A549 (cell line): Measurements from ENCODE around the gene ZSCAN22. TPM values are rescaled to one million over a fixed set of nuclear protein-coding genes. Genes with fewer than 3 reads are reported as not detected.

Source experiments
- ATAC-seq, 2 experiments: fragments of 200-7000 bp in 1 of 2; fragments of >200 bp in 1 of 2; cut with Nextera tagmentation in 1 of 2; cut with Tn5 transposase in 1 of 2; 3 replicates each; pipeline versions ENCODE4 v1.8.0 to v1.9.1; 2018 to 2020; ENCODE audit warnings: mild to moderate bottlenecking in 1 of 2, moderate library complexity in 1 of 2
- CTCF ChIA-PET: fragments of 300-600 bp; sonication (Branson Sonifier 250); formaldehyde crosslinking; extraction: SDS; loops from one replicate; lab custom pipeline; 2021; ENCODE audit warnings: antibody characterized with exemption, inconsistent platforms; lab: Yijun Ruan, JAX
- POLR2A ChIA-PET: fragments of 350-600 bp; formaldehyde crosslinking; extraction: SDS; loops from one replicate; lab custom pipeline; 2021; ENCODE audit warnings: antibody characterized with exemption, inconsistent platforms; lab: Yijun Ruan, JAX
- DNase-seq, 2 experiments: peaks; one replicate each; pipeline versions ENCODE4 v3.0.0 to v3.0.0-alpha.2; 2011 to 2016; ENCODE audit warnings: low read depth in 1 of 2, low spot score in 1 of 2
- FAIRE-seq: peaks from 2 replicates; lab custom pipeline; 2011; peaks lifted over from hg19 to GRCh38; lab: Jason Lieb, UNC
- H3K27ac ChIP-seq, 2 experiments: fragments of >200 bp; sonication (Bioruptor Twin); formaldehyde crosslinking; 3 replicates each; pipeline ENCODE4 v1.5.1; 2016 to 2017
- H3K4me1 ChIP-seq: fragments of >200 bp; sonication (Bioruptor Twin); formaldehyde crosslinking; 3 replicates; pipeline ENCODE4 v1.6.1; 2016
- H3K4me2 ChIP-seq: fragments of >200 bp; sonication (Bioruptor Twin); formaldehyde crosslinking; 3 replicates; pipeline ENCODE4 v1.6.1; 2016
- H3K4me3 ChIP-seq: fragments of >200 bp; sonication (Bioruptor Twin); formaldehyde crosslinking; 3 replicates; pipeline ENCODE4 v1.5.1; 2016
- H3K9me3 ChIP-seq: fragments of >200 bp; sonication (Bioruptor Twin); formaldehyde crosslinking; 3 replicates; pipeline ENCODE4 v1.6.1; 2016
- CHD2 ChIP-seq: fragments of 150-350 bp; IDR thresholded peaks from 2 replicates; pipeline ENCODE4 v1.6.1; 2014; ENCODE audit warnings: low read length; ENCODE audit not compliant: partially characterized antibody
- EHMT2 ChIP-seq: fragments of 200-600 bp; sonication (generic); IDR thresholded peaks from 2 replicates; pipeline ENCODE4 v1.6.1; 2016; ENCODE audit warnings: antibody characterized with exemption, low read depth, mild to moderate bottlenecking, moderate library complexity
- ESRRA ChIP-seq: fragments of 150-350 bp; IDR thresholded peaks from 2 replicates; pipeline ENCODE4 v1.6.1; 2014; ENCODE audit warnings: mild to moderate bottlenecking, low read length, borderline replicate concordance
- FOSB ChIP-seq: fragments of 250-450 bp; sonication (Bioruptor Pico); IDR thresholded peaks from 2 replicates; pipeline ENCODE4 v1.5.0; 2020; ENCODE audit warnings: mild to moderate bottlenecking, moderate library complexity
- FOSL2 ChIP-seq, 2 experiments: fragments of 450-650 bp in 1 of 2; fragments of >200 bp in 1 of 2; sonication (Bioruptor Twin) in 1 of 2; formaldehyde crosslinking; IDR thresholded peaks; 2 replicates each; pipeline versions ENCODE4 v1.5.0 to v1.6.1; 2016 to 2020; ENCODE audit warnings: mild to moderate bottlenecking in 1 of 2, moderate library complexity in 1 of 2
- FOXS1 ChIP-seq: fragments of 250-450 bp; sonication (Bioruptor Pico); IDR thresholded peaks from 2 replicates; pipeline ENCODE4 v1.5.0; 2020; ENCODE audit warnings: mild to moderate bottlenecking, moderate library complexity
- HOXB13 ChIP-seq: fragments of 250-450 bp; sonication (Bioruptor Pico); IDR thresholded peaks from 2 replicates; pipeline ENCODE4 v1.5.0; 2020; ENCODE audit warnings: low read depth, mild to moderate bottlenecking, moderate library complexity
- JUNB ChIP-seq: fragments of >200 bp; sonication (Bioruptor Twin); formaldehyde crosslinking; IDR thresholded peaks from 2 replicates; pipeline ENCODE4 v1.6.1; 2016
- KDM1A ChIP-seq: fragments of 200-600 bp; sonication (generic); IDR thresholded peaks from 2 replicates; pipeline ENCODE4 v1.6.1; 2016; ENCODE audit warnings: low read depth, mild to moderate bottlenecking
- MYC ChIP-seq: IDR thresholded peaks from 2 replicates; pipeline ENCODE4 v1.6.1; 2012; ENCODE audit warnings: mild to moderate bottlenecking, inconsistent platforms, low read length, improper control_type of control experiment, borderline replicate concordance
- POLR2A ChIP-seq: IDR thresholded peaks from 2 replicates; pipeline ENCODE4 v1.6.1; 2012; ENCODE audit warnings: mild to moderate bottlenecking, low read length
- RAD21 ChIP-seq, 2 experiments: fragments of >200 bp in 1 of 2; sonication (Bioruptor Twin) in 1 of 2; formaldehyde crosslinking in 1 of 2; IDR thresholded peaks in 1 of 2; conservative IDR thresholded peaks in 1 of 2; 2 replicates in 1 of 2; 3 replicates in 1 of 2; pipeline ENCODE4 v1.6.1; 2012 to 2018; ENCODE audit warnings: inconsistent platforms in 1 of 2
- RARB ChIP-seq: fragments of 250-450 bp; sonication (Bioruptor Pico); IDR thresholded peaks from 2 replicates; pipeline ENCODE4 v1.8.0; 2021; ENCODE audit warnings: mild to moderate bottlenecking, moderate library complexity
- RCOR1 ChIP-seq: fragments of 150-350 bp; IDR thresholded peaks from 2 replicates; pipeline ENCODE4 v1.6.1; 2014; ENCODE audit warnings: antibody characterized with exemption, low read length, low read depth
- ZFP36 ChIP-seq: fragments of 450-650 bp; IDR thresholded peaks from 2 replicates; pipeline ENCODE4 v1.6.1; 2014; ENCODE audit warnings: borderline replicate concordance; ENCODE audit not compliant: partially characterized antibody
- WGBS: methylation state at CpG from one replicate; pipeline ENCODE4 v1.1.6; 2017; ENCODE audit errors: missing lambda C conversion rate; 5-methylcytosine and 5-hydroxymethylcytosine counted together
- polyA plus RNA-seq, 4 experiments: library from polyadenylated mRNA; depleted of rRNA in 3 of 4; stranded (reverse); fragments of >200 nt; fragmentation: RNase III in 1 of 4; extraction: RNeasy Plus Mini Kit Qiagen cat#74134 plus additional on column Dnase treatment in 1 of 4; gene quantifications; 2 replicates in 3 of 4; 3 replicates in 1 of 4; pipeline ENCODE4 v1.2.3, GENCODE V29; 2011 to 2017
- TF ChIP-seq, protein P1 (sequence below): fragments of >200 bp; sonication (Bioruptor Twin); formaldehyde crosslinking; IDR thresholded peaks from 3 replicates; pipeline ENCODE4 v1.6.1; 2016
- TF ChIP-seq, protein P2 (sequence below): IDR thresholded peaks from 2 replicates; pipeline ENCODE4 v1.6.1; 2012
- TF ChIP-seq, protein P3 (sequence below): fragments of >200 bp; sonication (Bioruptor Twin); formaldehyde crosslinking; IDR thresholded peaks from 2 replicates; pipeline ENCODE4 v1.6.1; 2016
- TF ChIP-seq, protein P4 (sequence below): fragments of 250-450 bp; sonication (Bioruptor Pico); IDR thresholded peaks from 2 replicates; pipeline ENCODE4 v1.5.0; 2020; ENCODE audit warnings: low read depth, mild to moderate bottlenecking, moderate library complexity
- TF ChIP-seq, protein P5 (sequence below): IDR thresholded peaks from 2 replicates; pipeline ENCODE4 v1.6.1; 2012
- TF ChIP-seq, protein P6 (sequence below): IDR thresholded peaks from 2 replicates; pipeline ENCODE4 v1.6.1; 2012; ENCODE audit warnings: low read depth, borderline replicate concordance

ZSCAN22 gene
- polyA plus RNA-seq, 2 of the 4 experiments (the other 2 are of a cell fraction), result 2.0 to 4.4 TPM

DNA sequence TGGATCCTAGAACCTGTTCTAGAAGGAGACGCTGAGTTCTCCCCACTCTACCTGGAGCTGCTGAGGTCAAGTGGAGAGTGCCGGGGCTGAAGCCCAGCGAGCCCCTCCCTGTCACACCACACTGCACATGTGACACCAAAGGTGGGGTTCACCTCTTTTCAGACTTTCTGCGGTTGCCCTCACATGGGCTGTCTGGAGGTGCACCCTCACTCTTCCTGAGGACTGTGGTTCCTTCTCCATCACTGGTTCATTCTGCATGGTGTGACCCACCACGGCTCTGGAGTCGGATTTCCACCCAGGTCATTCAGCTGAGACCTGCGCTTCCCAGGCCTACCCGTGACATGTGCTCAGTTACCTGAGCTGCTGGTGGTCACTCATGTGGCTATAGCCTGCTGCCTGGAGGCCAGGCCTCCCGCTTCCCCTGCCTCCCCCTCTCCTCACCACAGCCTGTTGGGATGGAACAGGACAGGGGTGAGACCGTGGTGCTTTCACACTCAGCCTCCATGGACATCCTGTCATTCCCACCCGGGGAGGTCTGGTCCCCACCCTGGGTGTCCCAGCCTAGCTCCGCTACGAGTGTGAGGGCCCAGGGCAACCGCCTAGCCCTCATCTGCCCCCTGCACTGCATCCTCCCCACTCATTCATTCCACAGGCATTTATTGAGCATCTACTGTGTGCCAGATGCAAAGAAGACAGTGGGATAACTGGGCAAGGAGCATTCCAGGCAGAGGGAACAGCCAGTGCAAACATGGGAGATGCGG, 27.1 kb downstream of the ZSCAN22 start:
- no peak overlapping the region for H3K4me3 ChIP-seq
- WGBS, result 72% methylated on average over 15 of the region's 15 CpGs
- H3K9me3 ChIP-seq, result peaks cover 2% of the 10 kb centered on the region; the same call in 1 of the 3 replicates
- no peak overlapping the region for H3K4me2 ChIP-seq
- no peak for FAIRE-seq
- DNase-seq, result no peak
- TF ChIP-seq KDM1A (no peak), RCOR1 (no peak), POLR2A (no peak), FOXS1 (CRISPR knock-in tag) (no peak), CHD2 (no peak), FOSB (CRISPR knock-in tag) (no peak), EHMT2 (no peak), ESRRA (no peak), ZFP36 (no peak), RARB (no peak), HOXB13 (no peak), FOSL2 (IDR thresholded peaks at IDR 0.05) (no peak), FOSL2 (CRISPR knock-in tag; IDR thresholded peaks at IDR 0.05) (no peak), RAD21 (conservative IDR thresholded peaks at IDR 0.05 in 1 of 2, IDR thresholded peaks at IDR 0.05 in 1 of 2) (no peak), MYC (no peak)
- TF ChIP-seq, protein P1, sequence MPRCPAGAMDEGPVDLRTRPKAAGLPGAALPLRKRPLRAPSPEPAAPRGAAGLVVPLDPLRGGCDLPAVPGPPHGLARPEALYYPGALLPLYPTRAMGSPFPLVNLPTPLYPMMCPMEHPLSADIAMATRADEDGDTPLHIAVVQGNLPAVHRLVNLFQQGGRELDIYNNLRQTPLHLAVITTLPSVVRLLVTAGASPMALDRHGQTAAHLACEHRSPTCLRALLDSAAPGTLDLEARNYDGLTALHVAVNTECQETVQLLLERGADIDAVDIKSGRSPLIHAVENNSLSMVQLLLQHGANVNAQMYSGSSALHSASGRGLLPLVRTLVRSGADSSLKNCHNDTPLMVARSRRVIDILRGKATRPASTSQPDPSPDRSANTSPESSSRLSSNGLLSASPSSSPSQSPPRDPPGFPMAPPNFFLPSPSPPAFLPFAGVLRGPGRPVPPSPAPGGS, result no peak
- TF ChIP-seq, protein P2, sequence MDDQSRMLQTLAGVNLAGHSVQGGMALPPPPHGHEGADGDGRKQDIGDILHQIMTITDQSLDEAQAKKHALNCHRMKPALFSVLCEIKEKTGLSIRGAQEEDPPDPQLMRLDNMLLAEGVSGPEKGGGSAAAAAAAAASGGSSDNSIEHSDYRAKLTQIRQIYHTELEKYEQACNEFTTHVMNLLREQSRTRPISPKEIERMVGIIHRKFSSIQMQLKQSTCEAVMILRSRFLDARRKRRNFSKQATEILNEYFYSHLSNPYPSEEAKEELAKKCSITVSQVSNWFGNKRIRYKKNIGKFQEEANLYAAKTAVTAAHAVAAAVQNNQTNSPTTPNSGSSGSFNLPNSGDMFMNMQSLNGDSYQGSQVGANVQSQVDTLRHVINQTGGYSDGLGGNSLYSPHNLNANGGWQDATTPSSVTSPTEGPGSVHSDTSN, result no peak
- TF ChIP-seq, protein P3, sequence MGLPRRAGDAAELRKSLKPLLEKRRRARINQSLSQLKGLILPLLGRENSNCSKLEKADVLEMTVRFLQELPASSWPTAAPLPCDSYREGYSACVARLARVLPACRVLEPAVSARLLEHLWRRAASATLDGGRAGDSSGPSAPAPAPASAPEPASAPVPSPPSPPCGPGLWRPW, result no peak
- TF ChIP-seq, protein P4, sequence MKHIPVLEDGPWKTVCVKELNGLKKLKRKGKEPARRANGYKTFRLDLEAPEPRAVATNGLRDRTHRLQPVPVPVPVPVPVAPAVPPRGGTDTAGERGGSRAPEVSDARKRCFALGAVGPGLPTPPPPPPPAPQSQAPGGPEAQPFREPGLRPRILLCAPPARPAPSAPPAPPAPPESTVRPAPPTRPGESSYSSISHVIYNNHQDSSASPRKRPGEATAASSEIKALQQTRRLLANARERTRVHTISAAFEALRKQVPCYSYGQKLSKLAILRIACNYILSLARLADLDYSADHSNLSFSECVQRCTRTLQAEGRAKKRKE (CRISPR knock-in tag), result no peak
- ChIA-PET CTCF (interaction anchor here (1.3 kb wide), 1 partner anchor 9 kb away, joined by 4 read pairs; no protein-coding TSS in a partner anchor), POLR2A (interaction anchor here (3.4 kb wide), 1 partner anchor 9 kb away, joined by 13 read pairs; the partner anchor contains the start of gene ZNF497)
- no peak overlapping the region for H3K27ac ChIP-seq
- ATAC-seq, result no peak
- no peaks in the 10 kb centered on the region for H3K4me1 ChIP-seq

DNA sequence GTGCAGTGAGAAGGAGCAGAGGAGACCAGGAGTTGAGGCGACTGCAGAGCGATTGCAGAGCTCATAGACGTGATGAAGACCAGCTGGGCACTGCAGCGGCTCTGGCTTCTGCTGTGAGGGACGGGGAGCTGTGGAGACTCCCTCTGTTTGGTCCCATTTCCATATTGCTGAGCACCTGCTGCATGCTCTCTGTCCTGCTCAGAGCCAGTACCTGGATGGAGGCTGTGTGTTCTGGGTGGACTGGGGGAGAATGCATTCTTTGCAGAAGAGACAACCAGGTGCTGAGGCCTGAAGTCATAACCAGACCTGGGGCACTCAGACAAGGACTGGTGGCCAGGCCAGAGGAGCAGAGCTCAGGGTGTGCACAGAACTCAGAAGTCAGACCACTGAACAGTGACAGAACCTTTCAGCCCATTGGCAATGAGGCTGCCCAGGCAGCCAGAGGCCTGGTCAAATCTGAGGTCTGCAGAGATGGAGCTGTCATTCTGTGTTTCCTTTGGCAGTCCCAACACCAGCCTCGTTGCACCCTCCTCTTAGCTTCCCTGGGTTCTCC, 27.8 kb downstream of the ZSCAN22 start:
- ChIA-PET CTCF (interaction anchor here (0.6 to 1.3 kb wide), 3 partner anchors 9 to 60 kb away, joined by 3 to 4 read pairs (median 4); no protein-coding TSS in a partner anchor), POLR2A (no interaction called here)
- FAIRE-seq, result no peak
- 56% methylated on average over 6 of the region's 6 CpGs for WGBS
- Histone ChIP-seq H3K4me3 (no peak overlapping the region), H3K27ac (no peak overlapping the region), H3K4me2 (no peak overlapping the region), H3K9me3 (peaks cover 2% of the 10 kb centered on the region; the same call in 1 of the 3 replicates), H3K4me1 (no peaks in the 10 kb centered on the region)
- no peak for DNase-seq
- TF ChIP-seq ZFP36 (no peak), ESRRA (no peak), JUNB (no peak)
- TF ChIP-seq, protein P4 (CRISPR knock-in tag), result no peak
- TF ChIP-seq, protein P5, sequence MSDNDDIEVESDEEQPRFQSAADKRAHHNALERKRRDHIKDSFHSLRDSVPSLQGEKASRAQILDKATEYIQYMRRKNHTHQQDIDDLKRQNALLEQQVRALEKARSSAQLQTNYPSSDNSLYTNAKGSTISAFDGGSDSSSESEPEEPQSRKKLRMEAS, result no peak
- TF ChIP-seq, protein P6, sequence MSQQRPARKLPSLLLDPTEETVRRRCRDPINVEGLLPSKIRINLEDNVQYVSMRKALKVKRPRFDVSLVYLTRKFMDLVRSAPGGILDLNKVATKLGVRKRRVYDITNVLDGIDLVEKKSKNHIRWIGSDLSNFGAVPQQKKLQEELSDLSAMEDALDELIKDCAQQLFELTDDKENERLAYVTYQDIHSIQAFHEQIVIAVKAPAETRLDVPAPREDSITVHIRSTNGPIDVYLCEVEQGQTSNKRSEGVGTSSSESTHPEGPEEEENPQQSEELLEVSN, result no peak
- TF ChIP-seq, protein P1, result no peak
- ATAC-seq, result no peak
